Breast epithelium (tissue), 4 donors: Measurements from ENCODE around the gene SCGB1C1. TPM values are rescaled to one million over a fixed set of nuclear protein-coding genes. Genes with fewer than 3 reads are reported as not detected.
"Not testable (repeated sequence)": the region's sequence is repeated elsewhere in the genome, so short reads cannot be mapped to it uniquely, and the experiment has no call there.

Source experiments
- DNase-seq, 2 donors: peaks; one replicate each; pipeline ENCODE4 v3.0.0-alpha.2; 2019; ENCODE audit warnings: low spot score in 2 of 2
- H3K27ac ChIP-seq, 2 donors: fragments of 200-600 bp; sonication (generic) in 1 of 2; one replicate each; pipeline ENCODE4 v1.5.1; 2016 to 2019; ENCODE audit warnings: mild to moderate bottlenecking in 1 of 2
- H3K27me3 ChIP-seq, 2 donors: fragments of 200-600 bp; sonication (generic) in 1 of 2; one replicate each; pipeline versions ENCODE4 v1.5.1 to v1.6.0; 2017 to 2019; ENCODE audit warnings: control low read depth in 1 of 2, mild to moderate bottlenecking in 1 of 2
- H3K36me3 ChIP-seq: fragments of 200-600 bp; one replicate; pipeline ENCODE4 v1.5.1; 2019
- H3K4me1 ChIP-seq, 2 donors: fragments of 200-600 bp; sonication (generic); one replicate each; pipeline ENCODE4 v1.5.1; 2016 to 2019; ENCODE audit warnings: control low read depth in 1 of 2
- H3K4me3 ChIP-seq, 3 donors: fragments of 200-600 bp; sonication (generic); 1 replicate in 2 of 3; 2 replicates in 1 of 3; pipeline ENCODE4 v1.5.1; 2016 to 2019; ENCODE audit warnings: mild to moderate bottlenecking in 3 of 3, moderate library complexity in 2 of 3
- H3K9me3 ChIP-seq, 2 donors: fragments of 200-600 bp; sonication (generic) in 1 of 2; one replicate each; pipeline ENCODE4 v1.5.1; 2016 to 2019; ENCODE audit warnings: control low read depth in 1 of 2
- CTCF ChIP-seq, 3 donors: fragments of 450-650 bp; IDR thresholded peaks; one replicate each; pipeline ENCODE4 v1.5.1; 2016 to 2017; ENCODE audit warnings: antibody characterized with exemption in 3 of 3, mild to moderate bottlenecking in 3 of 3, moderate library complexity in 3 of 3
- POLR2A ChIP-seq: fragments of 450-650 bp; IDR thresholded peaks from one replicate; pipeline ENCODE4 v1.6.1; 2016; ENCODE audit warnings: antibody characterized with exemption, mild to moderate bottlenecking, moderate library complexity
- POLR2AphosphoS5 ChIP-seq, 3 donors: sonication (generic); formaldehyde crosslinking; IDR thresholded peaks; one replicate each; pipeline ENCODE4 v1.6.1; 2017; ENCODE audit warnings: antibody characterized with exemption in 3 of 3
- intact Hi-C: fragments of 100-400 bp; cut with DNase I; formaldehyde crosslinking; loops from one replicate; pipeline ENCODE4 v1.15.1; 2023; ENCODE audit warnings: low total_unique reads
- total RNA-seq, 3 donors: library from RNA; depleted of rRNA; stranded (reverse); fragments of >200 nt; gene quantifications; one replicate each; pipeline ENCODE4 v1.1.0, GENCODE V29; 2016

The SCGB1C1 gene
- total RNA-seq, 3 donors from 2014 or later: not detected

GRCh38 chr11:235997-236773, 43.3 kb downstream of the SCGB1C1 start, which contains the start of gene SIRT3:
SIRT3 (minus strand) TSS chr11:236342; CDS start chr11:236328, 14 bp downstream.
- Histone ChIP-seq H3K4me1 (peaks cover 3 to 16% of the 10 kb centered on the region in 2 donors), H3K27ac (peak within 1 kb of the TSS; percentile 96 to 98), H3K9me3 (no peaks in the 10 kb centered on the region), H3K27me3 (no peaks in the 10 kb centered on the region), H3K4me3 (peak within 1 kb of the TSS; percentile 81 to 99 (median 98)), H3K36me3 (no peaks in the 10 kb centered on the region)
- intact Hi-C loops: no loop called here
- DNase-seq: peak; percentile 78 to 83
- peak in 2 of 3 donors; percentile 46 to 56 for TF ChIP-seq CTCF (IDR thresholded peaks at IDR 0.05)
- TF ChIP-seq POLR2AphosphoS5 (IDR thresholded peaks at IDR 0.05): no peak

- Histone ChIP-seq H3K27me3 (no peaks in the 10 kb centered on the region), H3K4me1 (peaks cover 3 to 16% of the 10 kb centered on the region in 2 donors), H3K27ac (peak within 1 kb of the TSS; percentile 96 to 98), H3K9me3 (no peaks in the 10 kb centered on the region), H3K36me3 (no peaks in the 10 kb centered on the region), H3K4me3 (peak within 1 kb of the TSS; percentile 81 to 99 (median 98))
- TF ChIP-seq POLR2AphosphoS5 (IDR thresholded peaks at IDR 0.05) (peak; percentile 59 to 80 (median 78)), CTCF (IDR thresholded peaks at IDR 0.05) (peak in 1 of 3 donors; percentile 19), POLR2A (peak; percentile 53)
- intact Hi-C loops: no loop called here
- peak; percentile 70 to 84 for DNase-seq
These were observed 44.2 kb downstream of the SCGB1C1 start, which contains the start of gene PSMD13 for GRCh38 chr11:236774-237767. PSMD13 (plus strand) TSS chr11:236976; CDS start chr11:237050, 74 bp downstream.

- H3K27ac ChIP-seq, H3K9me3 ChIP-seq, intact Hi-C loops, H3K36me3 ChIP-seq, DNase-seq, H3K27me3 ChIP-seq, H3K4me3 ChIP-seq: not testable (repeated sequence)
- H3K4me1 ChIP-seq: peaks cover 3 to 16% of the 10 kb centered on the region in 2 donors
These were observed 45.5 kb downstream of the SCGB1C1 start for GRCh38 chr11:238346-238745.

- no peak for TF ChIP-seq POLR2AphosphoS5 (IDR thresholded peaks at IDR 0.05)
- TF ChIP-seq POLR2A: no peak
- Histone ChIP-seq H3K4me1 (peaks cover 3 to 12% of the 10 kb centered on the region in 2 donors), H3K36me3 (no peaks in the 10 kb centered on the region), H3K27me3 (no peaks in the 10 kb centered on the region), H3K4me3 (no peak overlapping the region), H3K9me3 (no peaks in the 10 kb centered on the region), H3K27ac (no peak overlapping the region)
- intact Hi-C loops: no loop called here
- no peak for DNase-seq
These were observed 47.4 kb downstream of the SCGB1C1 start for GRCh38 chr11:240315-240714.

- intact Hi-C loops: no loop called here
- Histone ChIP-seq H3K27ac (peak overlapping the region in 1 of 2 donors; percentile 20), H3K4me1 (peaks cover 3 to 11% of the 10 kb centered on the region in 2 donors), H3K4me3 (no peak overlapping the region), H3K36me3 (peaks cover 4% of the 10 kb centered on the region), H3K27me3 (no peaks in the 10 kb centered on the region), H3K9me3 (no peaks in the 10 kb centered on the region)
- no peak for DNase-seq
- TF ChIP-seq POLR2A (no peak), POLR2AphosphoS5 (IDR thresholded peaks at IDR 0.05) (no peak), CTCF (IDR thresholded peaks at IDR 0.05) (no peak)
These were observed 48.8 kb downstream of the SCGB1C1 start for GRCh38 chr11:241634-242033.

Other genes with a start within 250 kb of the SCGB1C1 start
- 10 to 100 TPM; 25.6 to 30.4 (median 28.5) TPM for gene BET1L, start 14.3 kb downstream of the SCGB1C1 start, total RNA-seq
- gene RIC8A, start 14.6 kb downstream of the SCGB1C1 start, total RNA-seq: 10 to 100 TPM; 76.5 to 90.8 (median 77.0) TPM
- gene SIRT3, start 43.3 kb downstream of the SCGB1C1 start, total RNA-seq: 10 to 100 TPM; 17.3 to 21.4 (median 19.3) TPM
- 100 to 1,000 TPM in 2 of 3 donors, 10 to 100 TPM in 1; 96.0 to 114 (median 106) TPM for gene PSMD13, start 43.9 kb downstream of the SCGB1C1 start, total RNA-seq
- 1 to 10 TPM in 2 of 3 donors, under 1 TPM in 1; 0.59 to 3.7 (median 2.0) TPM for gene NLRP6, start 85.3 kb downstream of the SCGB1C1 start, total RNA-seq
- 10 to 100 TPM; 13.0 to 63.9 (median 37.3) TPM for gene PGGHG, start 96.0 kb downstream of the SCGB1C1 start, total RNA-seq
- gene IFITM5, start 106.4 kb downstream of the SCGB1C1 start, total RNA-seq: not detected
- gene IFITM2, start 114.7 kb downstream of the SCGB1C1 start, total RNA-seq: 100 to 1,000 TPM in 2 of 3 donors, 10 to 100 TPM in 1; 81.4 to 404 (median 129) TPM
- 100 to 1,000 TPM; 129 to 321 (median 142) TPM for gene IFITM1, start 121.0 kb downstream of the SCGB1C1 start, total RNA-seq
- gene IFITM3, start 127.8 kb downstream of the SCGB1C1 start, total RNA-seq: 100 to 1,000 TPM; 158 to 361 (median 195) TPM
- 10 to 100 TPM in 1 of 3 donors, 1 to 10 TPM in 1, under 1 TPM in 1; 0.48 to 11.3 (median 8.2) TPM for gene B4GALNT4, start 176.4 kb downstream of the SCGB1C1 start, total RNA-seq
- gene PKP3, start 201.1 kb downstream of the SCGB1C1 start, total RNA-seq: 10 to 100 TPM in 2 of 3 donors, under 1 TPM in 1; 0.32 to 60.9 (median 36.7) TPM
- gene SIGIRR, start 221.9 kb downstream of the SCGB1C1 start, total RNA-seq: 10 to 100 TPM; 37.3 to 49.8 (median 46.5) TPM
- gene ANO9, start 248.9 kb downstream of the SCGB1C1 start, total RNA-seq: 10 to 100 TPM in 1 of 3 donors, 1 to 10 TPM in 1, under 1 TPM in 1; 0.32 to 14.2 (median 9.8) TPM